DND-41 (cell line): ENCODE data around the gene BTC.

Source experiments
- ATAC-seq: fragments of 200-7000 bp; cut with Tn5 transposase; 3 replicates; pipeline ENCODE4 v1.9.1; 2021; ENCODE audit warnings: low read depth; ENCODE audit not compliant: insufficient read depth
- DNase-seq: peaks from one replicate; pipeline ENCODE4 v3.0.0-alpha.2; 2020
- H2AFZ ChIP-seq: 2 replicates; pipeline ENCODE4 v1.6.0; 2012; ENCODE audit warnings: low read depth, low read length
- H3K27ac ChIP-seq: 2 replicates; pipeline ENCODE4 v1.5.1; 2012; ENCODE audit warnings: low read length, inconsistent platforms
- H3K27me3 ChIP-seq: fragments of 200-600 bp; sonication (generic); 2 replicates; pipeline ENCODE4 v1.6.0; 2012; ENCODE audit warnings: low read length, mild to moderate bottlenecking, inconsistent platforms; ENCODE audit not compliant: insufficient read depth, poor library complexity
- H3K36me3 ChIP-seq: 2 replicates; pipeline ENCODE4 v1.5.1; 2012; ENCODE audit warnings: low read length, inconsistent platforms; ENCODE audit not compliant: insufficient read depth
- H3K4me1 ChIP-seq: 2 replicates; pipeline ENCODE4 v1.5.1; 2012; ENCODE audit warnings: mild to moderate bottlenecking, low read length; ENCODE audit not compliant: insufficient read depth
- H3K4me2 ChIP-seq: 2 replicates; pipeline ENCODE4 v1.6.0; 2012; ENCODE audit warnings: mild to moderate bottlenecking, moderate library complexity, low read length, inconsistent platforms; ENCODE audit not compliant: insufficient read depth
- H3K4me3 ChIP-seq, 2 experiments: fragments of 200-600 bp in 1 of 2; shearing (Covaris generic) in 1 of 2; 2 replicates each; pipeline ENCODE4 v1.5.1; 2012 to 2016; ENCODE audit warnings: inconsistent platforms in 2 of 2, low read length in 2 of 2, mild to moderate bottlenecking in 2 of 2, low read depth in 1 of 2, moderate library complexity in 1 of 2
- H3K79me2 ChIP-seq: 2 replicates; pipeline ENCODE4 v1.6.0; 2012; ENCODE audit warnings: low read length, inconsistent platforms; ENCODE audit not compliant: insufficient read depth
- H3K9ac ChIP-seq: 2 replicates; pipeline ENCODE4 v1.6.0; 2012; ENCODE audit warnings: low read depth, mild to moderate bottlenecking, inconsistent platforms, low read length, moderate library complexity
- H3K9me3 ChIP-seq: 2 replicates; pipeline ENCODE4 v1.5.1; 2012; ENCODE audit warnings: low read length, moderate library complexity, mild to moderate bottlenecking, inconsistent platforms; ENCODE audit not compliant: insufficient read depth, severe bottlenecking
- H4K20me1 ChIP-seq: 2 replicates; pipeline ENCODE4 v1.6.0; 2012; ENCODE audit warnings: low read length; ENCODE audit not compliant: insufficient read depth
- EZH2 ChIP-seq: IDR thresholded peaks from 3 replicates; pipeline ENCODE4 v1.6.1; 2012; ENCODE audit warnings: borderline replicate concordance, low read depth, mild to moderate bottlenecking, moderate library complexity, low read length, inconsistent platforms; ENCODE audit not compliant: severe bottlenecking
- TF ChIP-seq, protein P1 (sequence below): IDR thresholded peaks from 2 replicates; pipeline ENCODE4 v1.5.1; 2012; ENCODE audit warnings: borderline replicate concordance, low read length, moderate library complexity, mild to moderate bottlenecking; ENCODE audit not compliant: poor library complexity, severe bottlenecking; ENCODE audit errors: extremely low read depth

BTC gene

GRCh38 chr4:74830928-74831327 is 36.6 kb upstream of the BTC start:
- Histone ChIP-seq H4K20me1 (no peaks in the 10 kb centered on the region), H3K9ac (no peak overlapping the region), H3K27ac (no peak overlapping the region), H3K4me3 (no peak overlapping the region), H3K27me3 (no peaks in the 10 kb centered on the region), H3K4me2 (no peak overlapping the region), H2AFZ (no peak overlapping the region), H3K9me3 (no peaks in the 10 kb centered on the region), H3K79me2 (no peaks in the 10 kb centered on the region), H3K36me3 (no peaks in the 10 kb centered on the region), H3K4me1 (no peaks in the 10 kb centered on the region)
- ATAC-seq (no peak), DNase-seq (no peak)
- no peak for TF ChIP-seq EZH2
- TF ChIP-seq, protein P1, sequence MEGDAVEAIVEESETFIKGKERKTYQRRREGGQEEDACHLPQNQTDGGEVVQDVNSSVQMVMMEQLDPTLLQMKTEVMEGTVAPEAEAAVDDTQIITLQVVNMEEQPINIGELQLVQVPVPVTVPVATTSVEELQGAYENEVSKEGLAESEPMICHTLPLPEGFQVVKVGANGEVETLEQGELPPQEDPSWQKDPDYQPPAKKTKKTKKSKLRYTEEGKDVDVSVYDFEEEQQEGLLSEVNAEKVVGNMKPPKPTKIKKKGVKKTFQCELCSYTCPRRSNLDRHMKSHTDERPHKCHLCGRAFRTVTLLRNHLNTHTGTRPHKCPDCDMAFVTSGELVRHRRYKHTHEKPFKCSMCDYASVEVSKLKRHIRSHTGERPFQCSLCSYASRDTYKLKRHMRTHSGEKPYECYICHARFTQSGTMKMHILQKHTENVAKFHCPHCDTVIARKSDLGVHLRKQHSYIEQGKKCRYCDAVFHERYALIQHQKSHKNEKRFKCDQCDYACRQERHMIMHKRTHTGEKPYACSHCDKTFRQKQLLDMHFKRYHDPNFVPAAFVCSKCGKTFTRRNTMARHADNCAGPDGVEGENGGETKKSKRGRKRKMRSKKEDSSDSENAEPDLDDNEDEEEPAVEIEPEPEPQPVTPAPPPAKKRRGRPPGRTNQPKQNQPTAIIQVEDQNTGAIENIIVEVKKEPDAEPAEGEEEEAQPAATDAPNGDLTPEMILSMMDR = peak; percentile 33

DNA sequence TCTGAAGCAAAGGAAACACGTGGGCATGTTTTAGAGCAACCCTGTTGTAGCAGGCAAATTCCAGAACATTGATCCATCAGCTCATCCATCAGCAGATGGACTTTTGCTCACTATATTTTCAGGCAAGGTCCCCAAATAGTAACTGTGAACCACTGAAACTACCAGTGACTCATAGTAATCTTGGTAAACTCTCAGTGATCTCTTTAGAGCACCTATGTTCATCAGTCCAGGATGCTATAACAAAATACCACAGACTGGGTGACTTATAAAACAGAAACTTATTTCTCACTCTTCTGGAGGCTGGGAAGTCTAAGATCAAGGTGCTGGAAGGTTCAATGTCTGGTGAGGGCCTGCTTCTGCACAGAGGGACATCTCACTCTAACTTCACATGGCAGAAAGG is 28.9 kb upstream of the BTC start:
- Histone ChIP-seq H3K27ac (no peak overlapping the region), H3K4me1 (no peaks in the 10 kb centered on the region), H3K9me3 (no peaks in the 10 kb centered on the region), H4K20me1 (no peaks in the 10 kb centered on the region), H3K4me3 (no peak overlapping the region), H3K79me2 (no peaks in the 10 kb centered on the region), H3K4me2 (no peak overlapping the region), H3K36me3 (no peaks in the 10 kb centered on the region), H2AFZ (no peak overlapping the region), H3K9ac (no peak overlapping the region), H3K27me3 (no peaks in the 10 kb centered on the region)
- DNase-seq (no peak), ATAC-seq (no peak)
- no peak for TF ChIP-seq EZH2
- TF ChIP-seq, protein P1 = no peak

GRCh38 chr4:74822603-74823002 is 28.3 kb upstream of the BTC start:
- Histone ChIP-seq H3K4me2 (no peak overlapping the region), H3K27ac (no peak overlapping the region), H3K9me3 (no peaks in the 10 kb centered on the region), H3K36me3 (no peaks in the 10 kb centered on the region), H3K4me3 (no peak overlapping the region), H3K79me2 (no peaks in the 10 kb centered on the region), H4K20me1 (no peaks in the 10 kb centered on the region), H3K4me1 (no peaks in the 10 kb centered on the region), H3K9ac (no peak overlapping the region), H2AFZ (no peak overlapping the region), H3K27me3 (no peaks in the 10 kb centered on the region)
- no peak for TF ChIP-seq EZH2
- TF ChIP-seq, protein P1 = no peak
- DNase-seq = no peak
- no peak for ATAC-seq

DNA sequence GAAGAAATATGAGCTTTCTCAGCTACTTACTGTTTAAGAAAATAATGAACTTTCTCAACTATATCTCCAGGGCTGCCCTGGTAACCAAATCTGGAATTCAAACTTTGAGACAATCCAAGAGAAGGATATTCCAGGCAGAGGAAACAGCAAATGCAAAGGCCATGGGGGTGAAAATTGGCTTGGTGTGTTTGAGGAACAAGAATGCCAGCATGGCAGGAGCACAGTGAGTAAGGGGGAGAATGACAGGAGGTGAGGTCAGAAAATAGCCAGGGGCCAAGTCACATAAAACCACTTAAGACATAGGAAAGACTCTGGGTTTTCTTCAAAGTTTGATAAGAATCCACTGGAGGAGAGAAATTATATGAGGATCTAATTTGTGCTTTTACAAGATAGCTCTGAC is 27.2 kb upstream of the BTC start:
- H2AFZ ChIP-seq = no peak overlapping the region
- H3K9me3 ChIP-seq = no peaks in the 10 kb centered on the region
- H3K4me1 ChIP-seq = no peaks in the 10 kb centered on the region
- H3K4me2 ChIP-seq = no peak overlapping the region
- no peaks in the 10 kb centered on the region for H3K27me3 ChIP-seq
- no peaks in the 10 kb centered on the region for H3K36me3 ChIP-seq
- no peak overlapping the region for H3K27ac ChIP-seq
- TF ChIP-seq EZH2 = no peak
- TF ChIP-seq, protein P1 = no peak
- H3K79me2 ChIP-seq = no peaks in the 10 kb centered on the region
- ATAC-seq (no peak), DNase-seq (no peak)
- H4K20me1 ChIP-seq = no peaks in the 10 kb centered on the region
- H3K9ac ChIP-seq = no peak overlapping the region
- H3K4me3 ChIP-seq = no peak overlapping the region
